GM18508 (cell line): Measurements from ENCODE around the gene ABCA5.
"Not testable (repeated sequence)": the region's sequence is repeated elsewhere in the genome, so short reads cannot be mapped to it uniquely, and the experiment has no call there.

ENCODE experiments used
- ATAC-seq: cut with Tn5 transposase; IDR thresholded peaks from one replicate; pipeline ENCODE4 v1.9.1; 2021; ENCODE audit warnings: moderate number of reproducible peaks; ENCODE audit not compliant: insufficient read depth, unreplicated experiment

Gene ABCA5

GRCh38 chr17:69326377-69327059 is 415 bp downstream of the ABCA5 start:
- no peak for ATAC-seq

- no peak for ATAC-seq
Measured at GRCh38 chr17:69325518-69326376, 1.2 kb downstream of the ABCA5 start.

DNA sequence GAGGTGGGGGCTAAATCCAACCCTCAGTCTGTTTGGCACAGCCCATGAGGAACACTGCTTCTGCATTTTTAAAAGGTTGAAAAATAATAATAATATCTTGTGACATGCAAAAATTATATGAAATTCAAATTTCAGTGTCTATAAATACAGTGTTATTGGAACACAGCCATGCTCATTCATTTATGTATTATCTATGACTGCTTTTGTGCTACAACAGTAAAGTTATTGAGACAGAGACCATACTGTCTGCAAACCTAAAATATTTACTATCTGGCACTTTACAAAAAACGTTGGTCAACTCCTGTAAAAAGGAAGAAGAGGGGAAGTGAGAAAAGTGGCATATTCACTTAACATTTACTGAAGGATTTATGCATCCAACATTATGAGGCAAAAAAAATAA is 3.1 kb downstream of the ABCA5 start:
- ATAC-seq, result no peak

DNA sequence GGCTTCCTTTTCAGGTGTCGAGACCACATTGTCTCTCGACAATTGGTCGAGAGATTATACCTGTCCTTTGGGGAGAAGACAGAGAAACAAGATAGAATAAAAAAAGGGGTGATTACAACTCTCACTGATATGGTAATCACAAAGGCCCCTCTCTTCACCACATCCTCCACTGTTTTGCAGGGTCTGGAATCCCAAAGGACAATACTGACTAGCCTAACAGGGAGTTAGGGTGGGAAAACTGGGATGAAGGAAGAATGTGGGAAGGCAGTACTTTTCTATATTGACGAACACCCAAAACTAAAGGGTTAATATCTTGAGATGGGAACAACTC is 6.1 kb downstream of the ABCA5 start:
- ATAC-seq, result no peak

DNA sequence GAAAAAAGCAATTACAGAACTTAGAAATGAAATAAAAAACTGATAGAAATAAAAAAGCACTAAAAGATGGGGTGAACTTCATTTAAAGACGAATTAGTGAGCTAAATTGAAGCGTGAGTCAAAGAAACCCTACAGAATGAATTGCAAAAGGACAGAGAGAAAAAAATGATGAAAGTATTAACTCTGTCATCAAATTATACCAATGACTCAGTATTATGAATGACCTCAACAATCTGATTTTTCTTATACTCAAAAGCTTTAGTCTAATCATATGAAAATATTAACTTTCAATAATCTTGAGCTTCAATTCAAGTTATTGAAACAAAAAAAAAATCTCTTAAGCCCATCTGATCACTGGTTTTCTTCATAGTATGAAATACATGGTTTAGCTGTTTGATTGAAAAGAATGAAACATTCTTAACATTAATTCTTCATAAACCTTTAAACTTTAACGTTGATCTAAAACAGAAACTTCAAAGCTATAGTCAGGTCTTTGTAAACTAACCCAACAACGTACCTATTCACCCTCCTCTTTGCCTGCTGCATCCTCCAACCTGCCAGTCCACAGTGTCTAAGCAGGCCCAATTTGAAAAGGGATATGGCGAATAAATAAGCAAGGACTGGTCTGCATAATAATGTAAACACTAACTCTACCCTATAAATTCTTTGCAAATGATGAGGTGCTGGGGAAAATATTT is 6.6 kb downstream of the ABCA5 start:
- ATAC-seq, result no peak

DNA sequence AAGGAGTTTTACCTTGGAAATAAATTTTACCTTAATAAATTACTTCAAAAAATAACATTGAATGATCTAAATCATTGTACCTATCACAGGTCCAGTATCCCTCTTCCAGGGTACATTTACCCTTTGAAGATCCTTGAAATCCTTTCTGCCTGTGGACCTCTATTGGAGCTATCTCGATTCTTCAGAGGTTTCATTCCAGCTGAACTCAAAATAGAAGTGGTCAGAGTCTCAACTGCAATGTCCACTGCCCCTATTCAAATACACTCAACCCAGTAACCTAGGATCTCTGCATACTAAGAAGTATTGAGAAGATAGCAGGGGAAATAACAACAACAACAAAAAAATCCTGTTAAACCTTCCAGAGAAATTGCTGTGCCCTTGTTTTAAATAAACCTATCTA is 9.3 kb downstream of the ABCA5 start:
- no peak for ATAC-seq

DNA sequence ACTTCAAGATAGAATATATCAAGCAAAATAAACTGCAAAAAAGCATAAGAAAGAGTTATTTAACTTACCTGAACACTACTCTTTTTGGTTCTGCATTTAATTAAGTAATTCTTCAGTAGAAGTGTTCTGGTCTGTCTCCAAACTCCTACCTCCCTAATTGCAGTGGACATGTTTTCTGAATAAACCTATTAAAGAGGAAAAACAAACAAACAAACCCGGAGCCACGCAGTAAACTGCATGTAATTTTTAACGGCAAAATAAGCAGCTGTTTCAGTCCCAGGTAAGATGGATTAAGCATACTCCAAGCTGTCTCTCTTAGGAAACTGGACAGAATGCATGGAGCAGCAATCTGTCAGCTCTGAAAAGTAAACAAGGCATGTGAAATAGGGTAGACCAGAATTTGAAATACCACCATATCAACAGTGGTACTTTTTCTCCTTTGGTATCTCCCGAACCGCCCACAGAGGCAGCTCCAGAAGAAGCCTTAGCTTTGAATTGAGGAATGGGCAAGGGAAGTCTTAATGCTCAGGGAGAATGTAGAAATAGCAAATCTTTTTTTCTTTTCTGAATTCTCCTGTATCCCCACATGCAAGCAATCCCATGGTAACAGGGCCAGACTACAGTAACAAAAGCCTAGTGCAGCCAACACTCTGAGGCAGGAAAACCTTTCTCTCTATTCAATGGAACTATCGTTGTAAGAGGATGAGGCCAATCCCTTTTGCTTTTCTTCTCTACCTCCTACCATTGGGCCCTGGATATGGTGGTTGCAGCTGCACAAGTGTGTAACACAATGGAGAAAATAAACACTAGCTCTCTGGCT is 12.5 kb downstream of the ABCA5 start:
- ATAC-seq, result no peak

GRCh38 chr17:69305177-69305576 is 21.8 kb downstream of the ABCA5 start:
- no peak for ATAC-seq

- ATAC-seq, result no peak
Measured at GRCh38 chr17:69302682-69303081, 24.3 kb downstream of the ABCA5 start.

DNA sequence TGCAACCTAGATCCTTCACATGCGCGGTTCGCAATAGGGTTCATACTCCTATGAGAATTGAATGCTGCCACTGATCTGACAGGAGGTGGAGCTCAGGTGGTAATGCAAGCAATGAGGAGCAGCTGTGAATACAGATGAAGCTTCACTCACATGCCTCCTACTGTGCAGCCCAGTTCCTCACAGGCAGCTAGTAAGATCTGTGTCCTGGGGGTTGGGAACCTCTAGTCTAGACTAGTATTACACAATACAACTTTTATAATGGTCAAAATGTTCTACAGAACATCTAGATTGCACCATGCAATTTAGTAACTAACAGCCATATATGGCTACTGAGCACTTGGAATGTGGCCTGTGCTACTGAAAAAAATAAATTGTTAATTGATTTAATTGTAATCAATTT is 26.7 kb downstream of the ABCA5 start:
- no peak for ATAC-seq

- not testable (repeated sequence) for ATAC-seq
Measured at GRCh38 chr17:69298120-69298722, 28.7 kb downstream of the ABCA5 start.

GRCh38 chr17:69287168-69287567 is 39.8 kb downstream of the ABCA5 start:
- ATAC-seq, result no peak

DNA sequence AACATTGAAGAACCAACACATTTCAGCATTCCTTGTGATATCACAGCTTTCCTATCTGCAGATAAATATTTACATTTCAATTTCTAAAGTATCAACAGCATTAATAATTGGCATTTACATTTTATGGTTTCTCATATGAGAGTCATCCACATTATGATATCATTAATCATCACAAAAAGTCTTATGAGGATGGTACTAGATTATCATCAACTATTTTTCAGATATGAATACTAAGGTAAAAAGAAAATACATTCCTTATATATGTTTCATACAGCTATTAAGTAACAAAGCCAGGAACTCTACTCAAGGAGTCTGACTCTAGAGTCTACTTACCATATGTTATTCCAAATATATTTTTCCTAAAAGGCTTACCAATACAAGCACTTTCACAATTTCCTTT is 40.7 kb downstream of the ABCA5 start:
- no peak for ATAC-seq

- no peak for ATAC-seq
Measured at GRCh38 chr17:69284646-69285045, 42.3 kb downstream of the ABCA5 start.

DNA sequence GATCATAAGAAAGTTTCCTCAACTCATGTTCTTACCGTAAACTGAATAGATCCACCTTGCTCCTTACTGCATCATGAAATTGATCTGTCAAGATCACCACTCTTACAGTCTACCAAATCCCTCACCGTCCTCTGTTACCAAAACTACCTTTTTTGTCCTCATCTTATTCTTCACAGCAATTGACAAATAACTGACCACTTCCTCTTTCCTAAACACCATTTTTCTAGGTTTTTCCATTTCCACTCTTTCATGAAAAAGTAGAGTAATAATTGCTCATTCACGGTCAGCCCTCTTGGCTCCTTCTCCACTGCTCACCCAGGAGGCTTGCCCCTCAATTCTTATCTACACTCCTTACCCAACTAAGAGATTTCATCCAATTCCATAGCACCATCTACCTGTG is 44.9 kb downstream of the ABCA5 start:
- no peak for ATAC-seq

DNA sequence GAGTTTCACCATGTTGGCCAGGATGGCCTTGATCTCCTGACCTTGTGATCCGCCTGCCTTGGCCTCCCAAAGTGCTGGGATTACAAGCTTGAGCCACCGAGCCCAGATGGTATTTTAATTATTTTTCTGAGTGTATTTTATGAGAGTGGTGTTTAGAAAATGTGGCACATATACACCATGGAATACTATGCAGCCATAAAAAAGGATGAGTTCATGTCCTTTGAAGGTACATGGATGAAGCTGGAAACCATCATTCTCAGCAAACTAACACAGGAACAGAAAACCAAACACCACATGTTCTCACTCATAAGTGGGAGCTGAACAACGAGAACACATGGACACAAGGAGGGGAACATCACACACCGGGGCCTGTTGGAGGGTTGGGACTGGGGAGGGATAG is 50.7 kb downstream of the ABCA5 start:
- not testable (repeated sequence) for ATAC-seq

DNA sequence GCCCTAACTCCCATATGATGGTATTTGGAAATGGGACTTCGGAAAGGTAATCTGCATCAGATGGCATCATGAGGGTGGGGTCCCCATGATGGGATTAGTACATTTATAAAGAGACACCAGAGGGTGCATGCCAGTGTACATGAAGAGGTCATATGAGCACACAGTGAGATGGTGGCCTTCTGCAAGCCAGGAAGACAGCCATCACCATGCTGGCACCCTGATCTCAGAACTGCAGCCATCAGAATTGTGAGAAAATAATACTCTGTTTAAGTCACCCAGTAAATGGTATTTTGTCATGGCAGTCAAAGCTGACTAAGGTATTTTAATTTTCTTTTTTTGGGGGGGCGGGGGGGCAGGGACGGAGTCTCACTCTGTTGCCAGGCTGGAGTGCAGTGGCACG is 51.2 kb downstream of the ABCA5 start:
- no peak for ATAC-seq

DNA sequence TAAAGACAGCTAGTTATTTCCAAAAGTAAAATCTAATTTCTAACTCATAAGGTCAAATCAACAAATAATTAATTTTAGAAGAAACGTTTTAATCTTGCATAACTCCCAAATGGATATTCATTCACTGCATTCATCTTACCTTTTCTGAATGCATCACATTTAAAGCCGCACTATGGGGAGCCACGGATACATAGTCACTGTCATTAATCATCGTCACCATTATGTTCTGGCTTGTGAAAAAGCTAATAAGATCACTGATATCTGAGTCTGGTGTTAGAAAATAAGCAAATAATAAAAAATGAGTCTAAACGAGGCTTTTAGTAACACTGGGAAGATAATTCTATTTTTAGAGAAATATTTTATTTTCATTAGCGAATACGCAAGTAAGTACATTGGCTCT is 55.9 kb downstream of the ABCA5 start:
- no peak for ATAC-seq

DNA sequence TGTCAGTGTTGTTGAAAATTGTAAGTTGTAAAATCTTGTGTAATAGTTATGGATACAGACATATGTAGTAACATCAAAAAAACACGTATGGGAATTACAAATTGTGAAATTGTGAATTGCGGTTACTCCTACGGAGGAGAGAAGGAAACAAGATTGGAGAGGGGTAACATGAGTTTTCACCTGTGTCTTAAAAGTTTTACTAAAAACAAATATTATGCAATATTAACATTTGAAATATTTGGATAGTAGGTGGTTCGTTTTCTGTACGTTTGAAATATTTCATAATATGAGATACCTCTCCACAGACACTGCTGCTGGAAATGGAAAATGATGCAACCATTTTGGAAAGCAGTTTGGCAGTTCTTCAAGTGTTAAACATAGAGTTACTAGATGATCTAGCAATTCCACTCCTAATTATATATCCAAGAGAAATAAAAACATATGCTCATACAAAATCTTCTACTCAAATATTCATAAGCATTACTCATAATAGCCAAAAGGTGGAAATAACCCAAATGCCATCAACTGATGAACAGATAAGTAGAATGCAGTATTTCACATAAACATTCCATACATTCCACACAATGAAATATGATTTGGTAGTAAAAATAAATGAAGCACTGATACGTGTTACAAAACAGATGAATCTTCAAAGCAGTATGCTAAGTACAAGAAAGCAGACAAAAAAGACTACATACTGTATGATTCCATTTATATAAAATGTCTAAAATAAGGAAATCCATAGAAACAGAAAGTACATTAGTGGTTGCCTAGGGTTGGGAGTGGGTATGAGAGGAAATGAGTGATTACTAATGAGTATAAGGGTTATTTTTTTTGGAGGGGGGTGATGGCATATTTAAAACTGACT is 57.6 kb downstream of the ABCA5 start:
- no peak for ATAC-seq
